Heart left ventricle (tissue), 16 donors: ENCODE data around the gene SLC25A22. TPM values are rescaled to one million over a fixed set of nuclear protein-coding genes. Genes with fewer than 3 reads are reported as not detected.

Experiments
- ATAC-seq, 4 donors: fragments of 200-7000 bp; cut with Tn5 transposase; one replicate each; pipeline ENCODE4 v1.9.1; 2020 to 2022; ENCODE audit warnings: moderate library complexity in 4 of 4, mild to moderate bottlenecking in 3 of 4, moderate number of reproducible peaks in 1 of 4
- DNase-seq, 5 donors: peaks; one replicate each; pipeline ENCODE4 v3.0.0-alpha.2; 2020
- H3K27ac ChIP-seq, 12 donors: fragments of 200-600 bp; sonication (generic) in 4 of 12; one replicate each; pipeline versions ENCODE4 v1.5.0 to v1.8.0; 2016 to 2022; ENCODE audit warnings: mild to moderate bottlenecking in 2 of 12
- H3K27me3 ChIP-seq, 9 donors: fragments of 200-600 bp; sonication (generic) in 2 of 9; one replicate each; pipeline versions ENCODE4 v1.5.1 to v1.8.0; 2016 to 2022; ENCODE audit warnings: mild to moderate bottlenecking in 3 of 9
- H3K36me3 ChIP-seq, 9 donors: fragments of 200-600 bp; sonication (generic) in 2 of 9; one replicate each; pipeline versions ENCODE4 v1.5.0 to v1.8.0; 2018 to 2022; ENCODE audit warnings: mild to moderate bottlenecking in 2 of 9
- H3K4me1 ChIP-seq, 12 donors: fragments of 200-600 bp; sonication (generic) in 4 of 12; one replicate each; pipeline versions ENCODE4 v1.5.0 to v1.8.0; 2016 to 2022; ENCODE audit warnings: mild to moderate bottlenecking in 3 of 12
- H3K4me3 ChIP-seq, 12 donors: fragments of 200-600 bp; sonication (generic) in 4 of 12; one replicate each; pipeline versions ENCODE4 v1.5.0 to v1.8.0; 2017 to 2022; ENCODE audit warnings: mild to moderate bottlenecking in 9 of 12, moderate library complexity in 4 of 12
- H3K9me3 ChIP-seq, 12 donors: fragments of 200-600 bp; sonication (generic) in 4 of 12; one replicate each; pipeline versions ENCODE4 v1.5.0 to v1.8.0; 2016 to 2022; ENCODE audit warnings: mild to moderate bottlenecking in 1 of 12
- CTCF ChIP-seq, 12 donors: fragments of 200-600 bp; sonication (generic) in 4 of 12; IDR thresholded peaks; one replicate each; pipeline versions ENCODE4 v1.5.0 to v1.8.0; 2018 to 2022; ENCODE audit warnings: antibody characterized with exemption in 12 of 12, mild to moderate bottlenecking in 5 of 12
- POLR2A ChIP-seq, 2 donors: fragments of 450-650 bp; IDR thresholded peaks; one replicate each; pipeline ENCODE4 v1.6.1; 2017; ENCODE audit warnings: antibody characterized with exemption in 2 of 2, mild to moderate bottlenecking in 2 of 2, moderate library complexity in 2 of 2
- WGBS, 4 donors: extraction: QIAGEN DNeasy Blood & Tissue Kit in 2 of 4; methylation state at CpG; one replicate each; pipeline versions ENCODE4 v1.1.5 to v1.1.7; 2013 to 2018; 5-methylcytosine and 5-hydroxymethylcytosine counted together
- intact Hi-C, 10 donors: fragments of 100-400 bp; cut with DNase I; formaldehyde crosslinking; loops; one replicate each; pipeline versions ENCODE4 v1.11.1 to v1.14.2; 2022
- long read RNA-seq, 3 donors: library from polyadenylated mRNA; unstranded; transcript quantifications; one replicate each; pipeline ENCODE4 v2.0.0, GENCODE V29; 2020 to 2021
- polyA plus RNA-seq, 2 donors: library from polyadenylated mRNA; stranded (reverse); fragments of 200-250 nt; gene quantifications; one replicate each; pipeline ENCODE4 v1.2.3, GENCODE V29; 2013
- total RNA-seq, 9 donors: library from RNA; depleted of rRNA in 2 of 9; stranded (reverse); fragments of >200 nt in 2 of 9; fragmentation: NEBNext Ultra II Directional in 3 of 9; extraction: Animal tissue kit (Norgen Biotek cat#: 25700) in 3 of 9; gene quantifications; one replicate each; pipeline versions ENCODE4 v1.1.0 to v1.2.4, GENCODE V29; 2016 to 2023
- donor health status: ischemic (EF 13 %, LVEDD 7.1; RV severe dilation, severe dysfunction).
- donor health status: healthy with polysubstance abuse.
- donor health status: DM: no; HTN: yes; CAD: no.
- donor health status: DM: no; HTN: no; CAD: no.
- donor health status: ischemic (EF 25% LVEDD 6.9; RV normal size, moderate dysfunction).
- donor health status: ischemic (EF 25% LVEDD 5.7; RV mildly dilated, moderate dysfunction).
- donor health status: healthy.
- donor health status: DM: yes; HTN: yes; CAD: no.
- donor health status: ischemic (EF 35%, LVEDD 5.7; RV mildly dilated, moderate dysfunction).
- donor health status: nonischemic (EF 11% LVEDD 7.7; RV severe dilation, severe dysfunction).
- donor health status: DM: yes; HTN: yes; CAD: no.
- donor health status: PGD.
- donor health status: ischemic (EF 29% LVEDD 5.4; RV normal size, mild dysfunction).
- donor health status: nonischemic (EF 23%, LVEDD 6.1; RV moderate dilation, normal function).

The SLC25A22 gene
- total RNA-seq (10 to 100 TPM in 1 of 9 donors, 1 to 10 TPM in 8; 2.1 to 12.8 (median 4.4) TPM), polyA plus RNA-seq (10 to 100 TPM in 1 of 2 donors, 1 to 10 TPM in 1; 2.6 to 12.7 TPM)
- long read RNA-seq, donor 1, partial matches to known transcripts = 1 of 7 reads
- long read RNA-seq, donor 1, other reads (novel, unspliced or antisense) = 4 of 7 reads
- long read RNA-seq, donor 2, transcript SLC25A22-228 (10 exons, 2,692 nt) = major isoform, 10 of 15 reads
- long read RNA-seq, donor 2, partial matches to known transcripts = 0 of 15 reads
- long read RNA-seq, donor 2, other reads (novel, unspliced or antisense) = 4 of 15 reads
- long read RNA-seq, donor 3, partial matches to known transcripts = 1 of 3 reads
- long read RNA-seq, donor 3, other reads (novel, unspliced or antisense) = 0 of 3 reads

GRCh38 chr11:798093-798713, at the start of gene SLC25A22:
Gene SLC25A22, minus strand, starts transcription at chr11:798281. Its CDS starts 3,275 bp downstream, at chr11:795006.
- DNase-seq = peak; percentile 74 to 90 (median 80)
- Histone ChIP-seq H3K4me3 (peak within 1 kb of the TSS; percentile 50 to 89 (median 78)), H3K36me3 (peaks cover 0 to 38% (median 8%) of the 10 kb centered on the region in 9 donors), H3K27ac (peak within 1 kb of the TSS; percentile 37 to 88 (median 84)), H3K9me3 (no peaks in the 10 kb centered on the region), H3K4me1 (peaks cover 6 to 40% (median 24%) of the 10 kb centered on the region in 12 donors), H3K27me3 (no peaks in the 10 kb centered on the region)
- intact Hi-C loops = loop anchor here in 2 of 10 donors (1.0 to 10.0 kb wide), 3 partner anchors 21 to 114 kb away; partner anchors contain the start of genes CHID1 (in 1 of the 2) and GATD1 (in 1 of the 2)
- 2 to 7% (median 5%) methylated on average over 14 to 69 of the region's 69 CpGs for WGBS, 4 donors
- peak; percentile 21 to 77 (median 56) for ATAC-seq
- peak in 1 of 2 donors; percentile 15 for TF ChIP-seq POLR2A (IDR thresholded peaks at IDR 0.05)
- peak; percentile 61 to 96 (median 81) for TF ChIP-seq CTCF (IDR thresholded peaks at IDR 0.05)

- H3K4me3 ChIP-seq = no peak overlapping the region
- intact Hi-C loops = loop anchor here in 8 of 10 donors (1.0 to 5.0 kb wide), 3 partner anchors 203 to 204 kb away; no protein-coding TSS in a partner anchor
- peaks cover 0 to 14% (median 0%) of the 10 kb centered on the region in 9 donors for H3K27me3 ChIP-seq
- WGBS, 4 donors = 83 to 91% (median 87%) methylated on average over 6 to 18 of the region's 18 CpGs; no CpG with 5 or more reads in 1 of the 4 donors
- peaks cover 2 to 79% (median 43%) of the 10 kb centered on the region in 12 donors for H3K4me1 ChIP-seq
- peaks cover 0 to 4% (median 0%) of the 10 kb centered on the region in 9 donors for H3K36me3 ChIP-seq
- H3K9me3 ChIP-seq = no peaks in the 10 kb centered on the region
- DNase-seq (no peak), ATAC-seq (no peak)
- H3K27ac ChIP-seq = no peak overlapping the region
- TF ChIP-seq POLR2A (IDR thresholded peaks at IDR 0.05) = no peak
- no peak for TF ChIP-seq CTCF (IDR thresholded peaks at IDR 0.05)
These were observed 49.8 kb upstream of the SLC25A22 start for GRCh38 chr11:847876-848275.

GRCh38 chr11:846496-847098, 48.5 kb upstream of the SLC25A22 start:
- Histone ChIP-seq H3K36me3 (peaks cover 0 to 4% (median 0%) of the 10 kb centered on the region in 9 donors), H3K9me3 (no peaks in the 10 kb centered on the region), H3K27me3 (peaks cover 0 to 14% (median 0%) of the 10 kb centered on the region in 9 donors), H3K4me3 (no peak overlapping the region), H3K27ac (peak overlapping the region in 8 of 12 donors; percentile 86 to 98 (median 94)), H3K4me1 (peaks cover 2 to 75% (median 45%) of the 10 kb centered on the region in 12 donors)
- ATAC-seq (no peak), DNase-seq (no peak)
- intact Hi-C loops = loop anchor here in 4 of 10 donors (1.0 to 5.0 kb wide), 3 partner anchors 64 to 206 kb away; partner anchors contain the start of gene CHID1 (in 1 of the 4)
- 69 to 81% (median 76%) methylated on average over 7 to 11 of the region's 11 CpGs for WGBS, 4 donors
- no peak for TF ChIP-seq POLR2A (IDR thresholded peaks at IDR 0.05)
- TF ChIP-seq CTCF (IDR thresholded peaks at IDR 0.05) = no peak
